Measurements from ENCODE around the gene AKR1A1.

AKR1A1 gene

GRCh38 chr1:45615885-45616284 is 65.3 kb downstream of the AKR1A1 start:
- DNase-seq (ENCODE audit: low read depth in 1 of 2, low spot score in 1 of 2): no peak

GRCh38 chr1:45617618-45618017 is 67.0 kb downstream of the AKR1A1 start:
- no peak for DNase-seq (ENCODE audit: low read depth in 1 of 2, low spot score in 1 of 2)

GRCh38 chr1:45619149-45619921 is 68.7 kb downstream of the AKR1A1 start:
- DNase-seq (ENCODE audit: low read depth in 1 of 2, low spot score in 1 of 2): no peak

All from activated T-helper 1 cell treated with anti-CD3 and anti-CD28 coated beads, Interleukin-2, amount 50 U/mL, for 16 hours (primary cell).